ENCODE results near the gene PIAS3. TPM values are rescaled to one million over a fixed set of nuclear protein-coding genes. Genes with fewer than 3 reads are reported as not detected.
"Not testable (repeated sequence)": the region's sequence is repeated elsewhere in the genome, so short reads cannot be mapped to it uniquely, and the experiment has no call there.

Gene PIAS3
- total RNA-seq, 3 donors from 2014 or later, result 11.6 to 26.6 (median 14.8) TPM

GRCh38 chr1:145827966-145828365, 30.9 kb downstream of the PIAS3 start:
- ATAC-seq, result no peak
- Histone ChIP-seq H3K9me3 (no peaks in the 10 kb centered on the region), H3K36me3 (ENCODE audit: low read depth) (peaks cover 5% of the 10 kb centered on the region), H3K4me3 (no peak overlapping the region), H3K4me1 (ENCODE audit: low read depth) (peaks cover 6% of the 10 kb centered on the region)
- TF ChIP-seq, protein P1, sequence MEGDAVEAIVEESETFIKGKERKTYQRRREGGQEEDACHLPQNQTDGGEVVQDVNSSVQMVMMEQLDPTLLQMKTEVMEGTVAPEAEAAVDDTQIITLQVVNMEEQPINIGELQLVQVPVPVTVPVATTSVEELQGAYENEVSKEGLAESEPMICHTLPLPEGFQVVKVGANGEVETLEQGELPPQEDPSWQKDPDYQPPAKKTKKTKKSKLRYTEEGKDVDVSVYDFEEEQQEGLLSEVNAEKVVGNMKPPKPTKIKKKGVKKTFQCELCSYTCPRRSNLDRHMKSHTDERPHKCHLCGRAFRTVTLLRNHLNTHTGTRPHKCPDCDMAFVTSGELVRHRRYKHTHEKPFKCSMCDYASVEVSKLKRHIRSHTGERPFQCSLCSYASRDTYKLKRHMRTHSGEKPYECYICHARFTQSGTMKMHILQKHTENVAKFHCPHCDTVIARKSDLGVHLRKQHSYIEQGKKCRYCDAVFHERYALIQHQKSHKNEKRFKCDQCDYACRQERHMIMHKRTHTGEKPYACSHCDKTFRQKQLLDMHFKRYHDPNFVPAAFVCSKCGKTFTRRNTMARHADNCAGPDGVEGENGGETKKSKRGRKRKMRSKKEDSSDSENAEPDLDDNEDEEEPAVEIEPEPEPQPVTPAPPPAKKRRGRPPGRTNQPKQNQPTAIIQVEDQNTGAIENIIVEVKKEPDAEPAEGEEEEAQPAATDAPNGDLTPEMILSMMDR (IDR thresholded peaks at IDR 0.05), result no peak
- no peak for DNase-seq
- intact Hi-C loops (cut with DNase I, micrococcal nuclease), result no loop called here

DNA sequence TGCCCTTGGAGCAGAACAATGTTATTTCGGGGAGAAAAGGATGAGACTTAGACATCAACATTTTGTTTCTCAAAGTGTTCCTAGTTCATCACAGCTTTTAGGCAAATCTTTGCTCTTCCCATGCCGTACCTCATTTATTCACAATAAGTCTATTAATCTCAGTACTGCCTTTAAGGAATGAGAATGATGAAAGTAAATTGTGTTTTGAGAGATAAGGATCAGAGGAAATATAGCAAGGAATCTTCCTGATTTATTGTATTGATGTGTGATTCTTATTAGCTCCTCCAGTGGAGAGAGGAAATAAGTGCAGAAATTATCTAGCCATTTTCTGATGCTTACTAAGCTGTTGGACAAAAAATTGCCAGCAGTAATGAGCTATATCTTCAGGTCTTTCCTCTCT, 32.9 kb downstream of the PIAS3 start:
- H3K4me3 ChIP-seq, result no peak overlapping the region
- peaks cover 5% of the 10 kb centered on the region for H3K36me3 ChIP-seq (ENCODE audit: low read depth)
- TF ChIP-seq, protein P1 (IDR thresholded peaks at IDR 0.05), result no peak
- ATAC-seq, result no peak
- DNase-seq, result no peak
- H3K9me3 ChIP-seq, result no peaks in the 10 kb centered on the region
- intact Hi-C loops (cut with DNase I, micrococcal nuclease), result no loop called here
- peaks cover 6% of the 10 kb centered on the region for H3K4me1 ChIP-seq (ENCODE audit: low read depth)

GRCh38 chr1:145824499-145824842, 34.4 kb downstream of the PIAS3 start:
- Histone ChIP-seq H3K4me3 (peak overlapping the region; percentile 65), H3K36me3 (ENCODE audit: low read depth) (peaks cover 5% of the 10 kb centered on the region), H3K9me3 (no peaks in the 10 kb centered on the region), H3K4me1 (ENCODE audit: low read depth) (peaks cover 6% of the 10 kb centered on the region)
- TF ChIP-seq, protein P1 (IDR thresholded peaks at IDR 0.05), result no peak
- ATAC-seq, result peak; percentile 1
- intact Hi-C loops (cut with DNase I, micrococcal nuclease), result no loop called here
- no peak for DNase-seq

DNA sequence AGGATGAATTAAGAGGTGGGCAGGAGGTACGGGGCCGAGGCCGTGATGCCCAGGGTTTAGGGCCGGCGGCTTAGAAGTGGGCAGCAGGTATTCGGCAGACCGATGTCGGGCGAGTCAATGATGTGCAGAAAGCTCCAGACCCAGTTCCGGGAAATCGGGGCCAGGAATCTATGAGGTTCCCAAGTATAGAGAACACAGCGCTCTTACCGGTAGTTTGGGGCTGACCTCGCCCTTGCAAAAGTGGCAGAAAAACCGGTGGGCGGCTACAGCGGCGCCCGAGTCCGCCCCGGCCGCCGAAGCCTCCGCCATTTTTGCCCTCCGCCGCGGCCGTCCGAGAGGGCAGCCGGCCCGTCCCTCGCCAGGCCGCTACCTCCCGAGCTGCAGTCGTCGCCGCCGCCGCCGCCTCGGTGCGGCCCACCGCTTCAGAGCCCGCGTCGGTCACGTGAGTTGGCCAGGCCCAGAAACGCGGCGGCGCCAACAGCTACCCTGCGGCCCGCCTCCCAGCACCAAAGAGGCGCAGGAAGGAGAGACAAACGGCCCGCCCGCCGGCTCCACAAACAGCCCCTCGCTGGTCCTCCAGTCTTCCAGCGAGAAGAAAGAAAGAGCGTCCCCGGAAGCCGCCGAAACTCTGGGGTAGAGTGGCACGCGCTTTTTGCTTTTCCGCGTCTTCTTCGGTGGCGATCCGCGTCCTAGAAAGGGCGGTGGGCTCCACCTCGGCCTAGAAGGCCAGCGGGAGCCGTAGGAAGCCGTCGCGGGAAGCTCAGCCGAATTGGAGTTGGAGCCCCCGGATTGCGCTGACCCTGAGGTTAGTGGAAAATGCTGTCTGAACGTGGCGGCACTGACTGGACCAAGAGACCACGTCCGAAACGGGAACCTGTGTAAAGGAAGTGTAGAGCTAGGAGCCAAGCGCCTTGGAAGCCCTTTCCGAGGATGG, 35.0 kb downstream of the PIAS3 start, which contains the start of the genes POLR3C and RNF115:
POLR3C (plus strand) TSS at position 636 of the 934 bp plus-strand sequence. CDS start 1,577 bp downstream, outside the sequence.
RNF115 (minus strand) TSS at position 531 of the 934 bp plus-strand sequence; CDS start at position 309, 222 bp downstream.
- H3K4me1 ChIP-seq (ENCODE audit: low read depth), result peaks cover 6% of the 10 kb centered on the region
- H3K4me3 ChIP-seq, result peak within 1 kb of the TSS; percentile 65
- peak; percentile 91 to 94 (median 92) for DNase-seq
- intact Hi-C loops (cut with DNase I, micrococcal nuclease), result no loop called here
- H3K9me3 ChIP-seq, result no peaks in the 10 kb centered on the region
- peak; percentile 97 for ATAC-seq
- TF ChIP-seq, protein P1 (IDR thresholded peaks at IDR 0.05), result no peak
- H3K36me3 ChIP-seq (ENCODE audit: low read depth), result peaks cover 5% of the 10 kb centered on the region

DNA sequence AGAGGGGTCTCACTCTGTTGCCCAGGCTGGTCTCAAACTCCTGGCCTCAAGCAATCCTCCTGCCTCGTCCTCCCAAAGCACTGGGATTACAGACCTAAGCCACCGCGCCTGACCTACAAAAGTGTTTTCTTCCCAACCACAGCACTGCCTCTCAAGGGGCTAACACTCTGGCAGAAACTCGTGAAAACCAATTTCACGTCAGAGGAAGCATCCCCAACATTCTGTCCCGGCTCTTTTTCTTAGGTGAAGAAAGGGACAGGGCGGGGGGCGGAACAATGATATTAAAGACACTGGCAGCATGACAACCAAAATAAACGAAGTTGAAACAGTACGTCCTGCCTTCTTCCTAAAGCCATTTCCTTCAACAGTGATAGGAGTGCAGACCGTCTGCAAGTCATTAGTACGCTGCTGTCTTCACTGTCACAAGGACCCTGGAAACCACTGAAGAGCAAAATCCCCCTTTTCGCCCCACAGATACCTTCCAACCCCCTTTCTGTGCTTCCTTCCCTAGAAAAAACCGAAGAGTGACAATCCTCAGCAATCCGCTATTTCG, 36.0 kb downstream of the PIAS3 start:
- ATAC-seq; H3K4me3 ChIP-seq; DNase-seq; intact Hi-C loops (cut with DNase I, micrococcal nuclease); H3K4me1 ChIP-seq (ENCODE audit: low read depth); H3K36me3 ChIP-seq (ENCODE audit: low read depth); H3K9me3 ChIP-seq: not testable (repeated sequence)

- H3K9me3 ChIP-seq; intact Hi-C loops (cut with DNase I, micrococcal nuclease); ATAC-seq; H3K4me3 ChIP-seq; H3K4me1 ChIP-seq (ENCODE audit: low read depth); H3K36me3 ChIP-seq (ENCODE audit: low read depth); DNase-seq: not testable (repeated sequence)
Observed at GRCh38 chr1:145818095-145818494, 40.8 kb downstream of the PIAS3 start.

GRCh38 chr1:145812977-145813810, 45.7 kb downstream of the PIAS3 start:
- DNase-seq; H3K4me1 ChIP-seq (ENCODE audit: low read depth); H3K36me3 ChIP-seq (ENCODE audit: low read depth); H3K4me3 ChIP-seq; H3K9me3 ChIP-seq; intact Hi-C loops (cut with DNase I, micrococcal nuclease); ATAC-seq: not testable (repeated sequence)
